Progenitor cell of endocrine pancreas (in vitro differentiated cells): ENCODE results near the gene CALY. TPM values are rescaled to one million over a fixed set of nuclear protein-coding genes. Genes with fewer than 3 reads are reported as not detected.

ENCODE experiments used
- DNase-seq: peaks from one replicate; pipeline ENCODE4 v3.0.0; 2021; ENCODE audit warnings: low spot score; ENCODE audit not compliant: unreplicated experiment
- H3K27ac Mint-ChIP-seq: 2 replicates; pipeline ENCODE4 v1.8.0; 2021; ENCODE audit warnings: mild to moderate bottlenecking, moderate library complexity, mixed read lengths
- H3K27me3 Mint-ChIP-seq: 2 replicates; pipeline ENCODE4 v1.8.0; 2021; ENCODE audit warnings: mixed read lengths
- H3K36me3 Mint-ChIP-seq: 2 replicates; pipeline ENCODE4 v1.8.0; 2022; ENCODE audit warnings: mixed read lengths; ENCODE audit not compliant: insufficient read depth
- H3K4me1 Mint-ChIP-seq: 2 replicates; pipeline ENCODE4 v1.8.0; 2021; ENCODE audit warnings: low read depth, mixed read lengths
- H3K4me3 Mint-ChIP-seq: 2 replicates; pipeline ENCODE4 v1.8.0; 2021; ENCODE audit warnings: low read depth, mild to moderate bottlenecking, moderate library complexity, mixed read lengths
- H3K9me3 Mint-ChIP-seq: 2 replicates; pipeline ENCODE4 v1.8.0; 2021; ENCODE audit warnings: low read depth, mixed read lengths
- total RNA-seq: library from RNA; stranded (reverse); gene quantifications from 2 replicates; pipeline ENCODE4 v1.2.1, GENCODE V29; 2021
- TF ChIP-seq, protein P1 (sequence below): fragments of 200-600 bp; sonication (generic); IDR thresholded peaks from one replicate; pipeline ENCODE4 v1.5.0; 2021; ENCODE audit warnings: antibody characterized with exemption, mild to moderate bottlenecking; ENCODE audit not compliant: unreplicated experiment

CALY gene
- total RNA-seq, 1 donor from 2014 or later, result 2.5 TPM

DNA sequence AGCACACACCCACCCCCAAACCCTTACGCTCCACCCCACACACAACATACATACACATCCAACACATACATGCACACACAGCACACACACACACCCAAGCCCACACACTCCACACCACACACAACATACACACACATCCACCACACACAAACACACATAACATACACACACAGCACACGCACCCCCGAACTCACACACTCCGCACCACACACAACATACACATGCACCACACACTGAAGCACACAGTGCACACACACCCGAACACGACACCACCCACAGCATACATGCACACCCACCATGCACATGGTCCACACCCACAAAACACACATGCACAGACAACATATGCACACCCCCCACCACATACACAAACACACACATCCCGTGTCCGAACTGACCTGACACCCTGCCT is 12.5 kb upstream of the CALY start:
- Mint-ChIP-seq H3K4me1 (no peaks in the 10 kb centered on the region), H3K27ac (no peak overlapping the region), H3K36me3 (no peaks in the 10 kb centered on the region), H3K27me3 (peaks cover 19% of the 10 kb centered on the region), H3K4me3 (no peak overlapping the region), H3K9me3 (peaks cover 5% of the 10 kb centered on the region)
- no peak for DNase-seq
- TF ChIP-seq, protein P1, sequence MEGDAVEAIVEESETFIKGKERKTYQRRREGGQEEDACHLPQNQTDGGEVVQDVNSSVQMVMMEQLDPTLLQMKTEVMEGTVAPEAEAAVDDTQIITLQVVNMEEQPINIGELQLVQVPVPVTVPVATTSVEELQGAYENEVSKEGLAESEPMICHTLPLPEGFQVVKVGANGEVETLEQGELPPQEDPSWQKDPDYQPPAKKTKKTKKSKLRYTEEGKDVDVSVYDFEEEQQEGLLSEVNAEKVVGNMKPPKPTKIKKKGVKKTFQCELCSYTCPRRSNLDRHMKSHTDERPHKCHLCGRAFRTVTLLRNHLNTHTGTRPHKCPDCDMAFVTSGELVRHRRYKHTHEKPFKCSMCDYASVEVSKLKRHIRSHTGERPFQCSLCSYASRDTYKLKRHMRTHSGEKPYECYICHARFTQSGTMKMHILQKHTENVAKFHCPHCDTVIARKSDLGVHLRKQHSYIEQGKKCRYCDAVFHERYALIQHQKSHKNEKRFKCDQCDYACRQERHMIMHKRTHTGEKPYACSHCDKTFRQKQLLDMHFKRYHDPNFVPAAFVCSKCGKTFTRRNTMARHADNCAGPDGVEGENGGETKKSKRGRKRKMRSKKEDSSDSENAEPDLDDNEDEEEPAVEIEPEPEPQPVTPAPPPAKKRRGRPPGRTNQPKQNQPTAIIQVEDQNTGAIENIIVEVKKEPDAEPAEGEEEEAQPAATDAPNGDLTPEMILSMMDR, result no peak

DNA sequence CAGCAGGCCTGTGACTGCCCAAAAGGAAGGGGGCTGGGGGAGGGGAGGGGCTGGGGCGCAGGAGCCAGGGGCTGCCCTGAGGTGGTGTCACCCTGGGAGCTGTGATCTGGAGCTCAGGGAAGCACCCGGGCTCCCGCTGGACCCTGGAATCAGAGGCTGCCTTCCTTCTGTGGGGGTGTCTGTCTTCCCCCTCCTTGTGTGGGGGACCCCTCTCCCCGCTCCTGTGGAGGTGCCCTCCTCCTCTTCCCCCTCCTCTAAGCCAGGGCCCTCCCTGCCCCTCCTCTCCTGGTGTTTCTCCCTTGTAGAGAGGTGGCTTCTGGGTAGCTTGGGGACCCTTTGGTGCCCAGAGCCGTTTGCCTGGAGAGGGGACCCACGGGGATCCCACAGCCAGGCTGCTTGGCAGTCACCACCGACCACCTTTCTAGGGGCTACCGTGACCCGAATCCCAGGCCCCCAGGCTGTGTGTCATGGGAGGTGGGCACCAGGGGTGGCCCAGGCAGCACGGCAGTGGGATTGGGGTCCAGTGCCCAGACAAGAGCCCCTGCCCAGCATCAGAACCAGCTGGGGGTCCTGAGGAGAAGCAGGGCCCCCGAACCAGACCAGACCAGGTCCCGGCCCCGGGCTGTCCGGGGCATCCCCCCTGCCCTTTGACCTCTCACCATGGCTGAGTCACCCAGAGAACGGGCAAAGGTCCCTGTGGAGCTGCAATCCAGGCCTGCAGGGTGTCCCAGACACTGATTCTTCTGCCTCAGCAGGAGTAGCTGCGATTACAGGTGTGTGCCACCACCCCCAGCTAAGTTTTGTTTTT is 11.2 kb upstream of the CALY start:
- peaks cover 5% of the 10 kb centered on the region for H3K9me3 Mint-ChIP-seq
- H3K27ac Mint-ChIP-seq, result no peak overlapping the region
- TF ChIP-seq, protein P1, result no peak
- no peaks in the 10 kb centered on the region for H3K36me3 Mint-ChIP-seq
- no peaks in the 10 kb centered on the region for H3K4me1 Mint-ChIP-seq
- peaks cover 26% of the 10 kb centered on the region for H3K27me3 Mint-ChIP-seq
- no peak overlapping the region for H3K4me3 Mint-ChIP-seq
- DNase-seq, result no peak

DNA sequence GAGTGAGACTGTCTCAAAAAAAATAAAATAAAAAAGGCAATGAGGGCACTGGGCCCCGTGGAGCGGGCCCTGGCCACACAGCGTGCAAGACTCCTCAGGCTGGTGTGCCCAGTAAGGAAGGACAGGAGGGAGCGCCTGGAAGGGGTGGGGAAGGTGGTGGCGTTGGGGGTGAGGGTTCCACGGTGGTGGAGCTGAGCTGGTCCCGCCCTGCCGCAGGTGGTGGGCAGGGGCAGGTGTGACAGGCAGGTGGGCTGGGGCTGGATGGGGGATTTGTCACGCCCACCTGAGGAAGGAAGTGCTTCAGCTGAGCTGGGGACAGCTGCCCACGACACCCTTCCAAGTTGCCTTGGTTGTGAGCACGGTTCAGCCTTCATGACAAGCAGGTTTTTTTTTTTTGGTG is 9.7 kb upstream of the CALY start:
- Mint-ChIP-seq H3K4me1 (no peaks in the 10 kb centered on the region), H3K27ac (no peak overlapping the region), H3K4me3 (no peak overlapping the region), H3K36me3 (no peaks in the 10 kb centered on the region), H3K27me3 (peaks cover 34% of the 10 kb centered on the region), H3K9me3 (peaks cover 5% of the 10 kb centered on the region)
- TF ChIP-seq, protein P1, result no peak
- DNase-seq, result no peak

DNA sequence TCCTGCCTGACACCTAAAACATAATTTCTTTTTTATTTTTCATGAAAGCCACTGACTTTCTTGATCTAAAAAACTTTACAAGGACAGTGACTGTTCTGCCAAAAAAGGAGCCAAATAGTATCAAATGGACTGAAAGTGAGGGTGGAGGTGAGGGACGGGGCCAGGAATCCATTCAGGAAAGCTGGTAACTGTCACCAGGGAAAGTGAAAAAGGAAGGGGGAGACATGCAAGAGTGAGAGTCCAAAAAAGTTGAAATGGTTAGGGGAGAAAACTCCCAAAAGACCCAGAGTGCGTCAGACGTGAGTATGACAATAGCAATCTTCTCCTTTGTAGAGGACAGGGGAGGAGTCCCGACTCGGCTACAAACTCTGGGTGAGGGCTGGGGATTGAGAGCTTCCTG is 7.5 kb upstream of the CALY start:
- TF ChIP-seq, protein P1, result no peak
- Mint-ChIP-seq H3K4me1 (no peaks in the 10 kb centered on the region), H3K4me3 (no peak overlapping the region), H3K9me3 (peaks cover 5% of the 10 kb centered on the region), H3K27me3 (peaks cover 38% of the 10 kb centered on the region), H3K36me3 (no peaks in the 10 kb centered on the region), H3K27ac (no peak overlapping the region)
- no peak for DNase-seq

DNA sequence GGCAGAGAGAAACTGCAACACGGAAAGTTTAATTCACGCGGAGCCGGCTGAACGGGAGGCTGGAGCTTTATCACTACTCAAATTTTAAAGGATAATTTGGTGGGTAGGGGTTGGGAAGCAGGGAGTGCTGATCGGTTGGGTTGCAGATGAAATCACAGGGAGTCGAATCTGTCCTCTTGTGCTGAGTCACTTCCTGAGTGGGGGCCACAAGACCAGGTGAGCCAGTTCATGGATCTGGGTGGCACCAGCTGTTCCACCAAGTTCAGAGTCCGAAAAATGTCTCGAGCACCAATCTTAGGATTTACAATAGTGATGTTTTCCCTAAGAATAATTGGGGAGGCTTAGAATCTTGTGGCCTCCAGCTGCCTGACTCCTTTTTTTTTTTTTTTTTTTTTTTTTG is 6.9 kb upstream of the CALY start:
- Mint-ChIP-seq H3K4me3 (no peak overlapping the region), H3K27ac (no peak overlapping the region), H3K36me3 (no peaks in the 10 kb centered on the region), H3K9me3 (peaks cover 5% of the 10 kb centered on the region), H3K27me3 (peaks cover 35% of the 10 kb centered on the region), H3K4me1 (no peaks in the 10 kb centered on the region)
- TF ChIP-seq, protein P1, result no peak
- no peak for DNase-seq
